Mesenteric fat pad (tissue), 1 donor: ENCODE measurements around the gene AUH. TPM values are rescaled to one million over a fixed set of nuclear protein-coding genes. Genes with fewer than 3 reads are reported as not detected.
"Not testable (repeated sequence)": the region's sequence is repeated elsewhere in the genome, so short reads cannot be mapped to it uniquely, and the experiment has no call there.

ENCODE experiments used
- DNase-seq: peaks from one replicate; pipeline ENCODE4 v3.0.0-alpha.2; 2020; ENCODE audit warnings: low spot score
- total RNA-seq: library from RNA; stranded (reverse); fragmentation: NEBNext Ultra II Directional; extraction: Animal tissue kit (Norgen Biotek cat#: 25700); gene quantifications from one replicate; pipeline ENCODE4 v1.2.1, GENCODE V29; 2021
- donor health status: DM: yes; HTN: yes; CAD: no.

The AUH gene
- total RNA-seq, 1 donor from 2014 or later: 21.9 TPM

GRCh38 chr9:91379426-91379825, 17.7 kb upstream of the AUH start:
- DNase-seq: no peak

- no peak for DNase-seq
Measured at GRCh38 chr9:91378695-91379127, 17.0 kb upstream of the AUH start.

GRCh38 chr9:91378054-91378453, 16.3 kb upstream of the AUH start:
- not testable (repeated sequence) for DNase-seq

- DNase-seq: no peak
Measured at GRCh38 chr9:91376239-91376638, 14.5 kb upstream of the AUH start.

- no peak for DNase-seq
Measured at GRCh38 chr9:91374939-91375338, 13.2 kb upstream of the AUH start.

- no peak for DNase-seq
Measured at GRCh38 chr9:91371894-91372293, 10.2 kb upstream of the AUH start.

- not testable (repeated sequence) for DNase-seq
Measured at GRCh38 chr9:91370006-91370405, 8.3 kb upstream of the AUH start.

- DNase-seq: no peak
Measured at GRCh38 chr9:91364702-91365101, 3.0 kb upstream of the AUH start.

GRCh38 chr9:91364005-91364404, 2.3 kb upstream of the AUH start:
- no peak for DNase-seq

GRCh38 chr9:91362051-91362611, 413 bp upstream of the AUH start:
- DNase-seq: no peak

GRCh38 chr9:91360551-91361290, 997 bp downstream of the AUH start:
- no peak for DNase-seq

- DNase-seq: no peak
Measured at GRCh38 chr9:91359734-91360470, 1.8 kb downstream of the AUH start.

- no peak for DNase-seq
Measured at GRCh38 chr9:91359083-91359482, 2.6 kb downstream of the AUH start.

GRCh38 chr9:91354881-91355280, 6.8 kb downstream of the AUH start:
- no peak for DNase-seq

- no peak for DNase-seq
Measured at GRCh38 chr9:91349115-91349555, 12.6 kb downstream of the AUH start.

- no peak for DNase-seq
Measured at GRCh38 chr9:91348191-91348807, 13.4 kb downstream of the AUH start.

GRCh38 chr9:91347377-91347776, 14.3 kb downstream of the AUH start:
- no peak for DNase-seq

- no peak for DNase-seq
Measured at GRCh38 chr9:91346644-91347043, 15.1 kb downstream of the AUH start.

GRCh38 chr9:91345978-91346377, 15.7 kb downstream of the AUH start:
- DNase-seq: no peak

GRCh38 chr9:91342575-91342974, 19.1 kb downstream of the AUH start:
- DNase-seq: no peak

GRCh38 chr9:91341749-91342148, 20.0 kb downstream of the AUH start:
- DNase-seq: no peak

- no peak for DNase-seq
Measured at GRCh38 chr9:91341258-91341746, 20.4 kb downstream of the AUH start.
